AG08396 (cell line): ENCODE measurements around the gene ABCB10.
"Not testable (repeated sequence)": the region's sequence is repeated elsewhere in the genome, so short reads cannot be mapped to it uniquely, and the experiment has no call there.

Experiments
- DNase-seq: peaks from one replicate; pipeline ENCODE4 v3.0.0; 2012; ENCODE audit warnings: low spot score, mixed read lengths

The ABCB10 gene

GRCh38 chr1:229536982-229537381, 21.5 kb downstream of the ABCB10 start:
- no peak for DNase-seq

- no peak for DNase-seq
These were observed 23.3 kb downstream of the ABCB10 start for GRCh38 chr1:229535230-229535629.

GRCh38 chr1:229531326-229531725, 27.2 kb downstream of the ABCB10 start:
- DNase-seq: no peak

- DNase-seq: no peak
These were observed 28.9 kb downstream of the ABCB10 start for GRCh38 chr1:229529639-229530038.

- DNase-seq: no peak
These were observed 31.8 kb downstream of the ABCB10 start for GRCh38 chr1:229526695-229527094.

GRCh38 chr1:229523052-229523451, 35.5 kb downstream of the ABCB10 start:
- no peak for DNase-seq

GRCh38 chr1:229514578-229515275, 43.8 kb downstream of the ABCB10 start:
- DNase-seq: peak; percentile 73

- not testable (repeated sequence) for DNase-seq
These were observed 46.9 kb downstream of the ABCB10 start for GRCh38 chr1:229511625-229512024.

- not testable (repeated sequence) for DNase-seq
These were observed 47.3 kb downstream of the ABCB10 start for GRCh38 chr1:229511201-229511600.

GRCh38 chr1:229509576-229509975, 48.9 kb downstream of the ABCB10 start:
- peak; percentile 52 for DNase-seq

GRCh38 chr1:229508823-229509337, 49.6 kb downstream of the ABCB10 start:
- DNase-seq: no peak

GRCh38 chr1:229507951-229508822, 50.3 kb downstream of the ABCB10 start, which contains the start of gene NUP133:
Gene NUP133, minus strand, starts transcription at chr1:229508341. Its CDS starts 92 bp downstream, at chr1:229508249.
- peak; percentile 96 for DNase-seq

GRCh38 chr1:229507502-229507901, 51.0 kb downstream of the ABCB10 start:
- DNase-seq: no peak

GRCh38 chr1:229506633-229507032, 51.9 kb downstream of the ABCB10 start:
- no peak for DNase-seq

- DNase-seq: no peak
These were observed 62.7 kb downstream of the ABCB10 start for GRCh38 chr1:229495782-229496181.

- no peak for DNase-seq
These were observed 71.3 kb downstream of the ABCB10 start for GRCh38 chr1:229487181-229487580.

- DNase-seq: no peak
These were observed 73.2 kb downstream of the ABCB10 start for GRCh38 chr1:229485318-229485717.

GRCh38 chr1:229482511-229482910, 76.0 kb downstream of the ABCB10 start:
- no peak for DNase-seq

GRCh38 chr1:229480495-229480894, 78.0 kb downstream of the ABCB10 start:
- DNase-seq: no peak

- no peak for DNase-seq
These were observed 78.7 kb downstream of the ABCB10 start for GRCh38 chr1:229479660-229480399.

- DNase-seq: no peak
These were observed 79.7 kb downstream of the ABCB10 start for GRCh38 chr1:229478852-229479251.

GRCh38 chr1:229475859-229476258, 82.6 kb downstream of the ABCB10 start:
- not testable (repeated sequence) for DNase-seq
